ENCODE results near the gene SCAND1.

GRCh38 chr20:35953387-35954199, 709 bp downstream of the SCAND1 start:
- TF ChIP-seq EZH2 (IDR thresholded peaks at IDR 0.05; ENCODE audit: insufficient read depth, poor library complexity, severe bottlenecking) (no peak), EZH2phosphoT487 (IDR thresholded peaks at IDR 0.05; ENCODE audit: insufficient read depth, low read depth) (no peak)
